GM15510 (cell line): ENCODE results near the gene BIRC3.

Experiments
- POLR2A ChIP-seq: IDR thresholded peaks from 3 replicates; pipeline ENCODE4 v1.6.1; 2011; ENCODE audit warnings: borderline replicate concordance; ENCODE audit not compliant: insufficient read length; ENCODE audit errors: extremely low read depth

Gene BIRC3

GRCh38 chr11:102375720-102376399 lies 58.6 kb downstream of the BIRC3 start:
- TF ChIP-seq POLR2A: no peak

- TF ChIP-seq POLR2A: no peak
These were observed 60.6 kb downstream of the BIRC3 start for GRCh38 chr11:102377891-102378290.

- no peak for TF ChIP-seq POLR2A
These were observed 61.5 kb downstream of the BIRC3 start for GRCh38 chr11:102378818-102379217.

- no peak for TF ChIP-seq POLR2A
These were observed 65.1 kb downstream of the BIRC3 start for GRCh38 chr11:102382384-102382783.

- TF ChIP-seq POLR2A: no peak
These were observed 66.6 kb downstream of the BIRC3 start for GRCh38 chr11:102383839-102384238.

- TF ChIP-seq POLR2A: no peak
These were observed 67.3 kb downstream of the BIRC3 start for GRCh38 chr11:102384419-102385079.

- no peak for TF ChIP-seq POLR2A
These were observed 68.1 kb downstream of the BIRC3 start for GRCh38 chr11:102385085-102386007.

- no peak for TF ChIP-seq POLR2A
These were observed 69.0 kb downstream of the BIRC3 start for GRCh38 chr11:102386136-102386734.

GRCh38 chr11:102387043-102387781 lies 69.9 kb downstream of the BIRC3 start:
- no peak for TF ChIP-seq POLR2A
